Psoas muscle (tissue), 8 donors: ENCODE data around the gene GIPC3. TPM values are rescaled to one million over a fixed set of nuclear protein-coding genes. Genes with fewer than 3 reads are reported as not detected.

ENCODE experiments used
- ATAC-seq, 4 donors: fragments of 200-7000 bp; cut with Tn5 transposase; one replicate each; pipeline ENCODE4 v1.9.1; 2020; ENCODE audit warnings: moderate library complexity in 3 of 4, mild to moderate bottlenecking in 2 of 4
- DNase-seq, 2 donors: peaks; one replicate each; pipeline ENCODE4 v3.0.0-alpha.2; 2020
- H3K27ac ChIP-seq: fragments of 200-600 bp; one replicate; pipeline ENCODE4 v1.8.0; 2022
- H3K27me3 ChIP-seq, 3 donors: fragments of 200-600 bp in 1 of 3; one replicate each; pipeline versions ENCODE4 v1.6.1 to v1.8.0; 2013 to 2022; ENCODE audit warnings: low read length in 2 of 3, mild to moderate bottlenecking in 2 of 3, moderate library complexity in 1 of 3; ENCODE audit not compliant: insufficient read depth in 3 of 3
- H3K36me3 ChIP-seq, 2 donors: fragments of 200-600 bp in 1 of 2; one replicate each; pipeline versions ENCODE4 v1.6.1 to v1.8.0; 2013 to 2022; ENCODE audit warnings: low read depth in 1 of 2, mild to moderate bottlenecking in 1 of 2, moderate library complexity in 1 of 2; ENCODE audit not compliant: insufficient read depth in 1 of 2
- H3K4me1 ChIP-seq: fragments of 200-600 bp; one replicate; pipeline ENCODE4 v1.8.0; 2022
- H3K4me3 ChIP-seq: fragments of 200-600 bp; one replicate; pipeline ENCODE4 v1.8.0; 2022; ENCODE audit warnings: mild to moderate bottlenecking
- H3K9me3 ChIP-seq: fragments of 200-600 bp; one replicate; pipeline ENCODE4 v1.8.0; 2022
- CTCF ChIP-seq: fragments of 200-600 bp; IDR thresholded peaks from one replicate; pipeline ENCODE4 v1.8.0; 2022; ENCODE audit warnings: antibody characterized with exemption
- WGBS, 3 donors: extraction: QIAGEN DNeasy Blood & Tissue Kit; methylation state at CpG; one replicate each; pipeline versions ENCODE4 v1.1.6 to v1.1.7; 2013; 5-methylcytosine and 5-hydroxymethylcytosine counted together
- intact Hi-C, 2 donors: fragments of 100-400 bp; cut with DNase I; formaldehyde crosslinking; loops; one replicate each; pipeline versions ENCODE4 v1.11.0 to v1.14.2; 2022
- polyA plus RNA-seq, 3 donors: library from polyadenylated mRNA; stranded (reverse); fragments of 200-250 nt; gene quantifications; one replicate each; pipeline ENCODE4 v1.2.3, GENCODE V29; 2013
- total RNA-seq, 4 donors: library from RNA; stranded (reverse); fragmentation: NEBNext Ultra II Directional in 2 of 4; extraction: Animal tissue kit (Norgen Biotek cat#: 25700) in 2 of 4; gene quantifications; one replicate each; pipeline versions ENCODE4 v1.2.1 to v1.2.4, GENCODE V29; 2021 to 2023
- donor health status: healthy with polysubstance abuse.
- donor health status: DM: no; HTN: no; CAD: no; lungs with moderate emphysema.
- donor health status: Bipolar disorder and iron deficiency.
- donor health status: healthy.
- donor health status: DM: yes; HTN: yes; CAD: no.
- donor health status: DM: no; HTN: no; CAD: no.
- donor health status: DM: no; HTN: no; CAD: no.
- donor health status: DM: yes; HTN: yes; CAD: no.

GIPC3 gene
- total and polyA plus RNA-seq, 7 donors = 0.30 to 1.1 (median 0.45) TPM

- H3K4me3 ChIP-seq = no peak overlapping the region
- H3K27me3 ChIP-seq = peaks cover 0 to 39% (median 11%) of the 10 kb centered on the region in 3 donors
- peak in 1 of 4 donors; percentile 4 for ATAC-seq
- H3K9me3 ChIP-seq = no peaks in the 10 kb centered on the region
- H3K4me1 ChIP-seq = peaks cover 1% of the 10 kb centered on the region
- intact Hi-C loops = no loop called here
- no peaks in the 10 kb centered on the region for H3K36me3 ChIP-seq
- TF ChIP-seq CTCF = no peak
- WGBS, 3 donors = 25 to 39% (median 37%) methylated on average over 20 to 23 of the region's 23 CpGs
- no peak for DNase-seq
- H3K27ac ChIP-seq = peak overlapping the region; percentile 50
Observed at GRCh38 chr19:3603121-3603811, 18.0 kb downstream of the GIPC3 start.

GRCh38 chr19:3604227-3604986 lies 19.1 kb downstream of the GIPC3 start:
- H3K4me3 ChIP-seq = peak overlapping the region; percentile 62
- DNase-seq (no peak), ATAC-seq (no peak)
- H3K27me3 ChIP-seq = peaks cover 0 to 39% (median 11%) of the 10 kb centered on the region in 3 donors
- intact Hi-C loops = no loop called here
- peaks cover 5% of the 10 kb centered on the region for H3K4me1 ChIP-seq
- TF ChIP-seq CTCF = no peak
- H3K36me3 ChIP-seq = no peaks in the 10 kb centered on the region
- H3K9me3 ChIP-seq = no peaks in the 10 kb centered on the region
- H3K27ac ChIP-seq = peak overlapping the region; percentile 16
- 60 to 74% (median 61%) methylated on average over 24 to 27 of the region's 27 CpGs for WGBS, 3 donors

GRCh38 chr19:3604987-3605343 lies 19.7 kb downstream of the GIPC3 start:
- WGBS, 3 donors = 41 to 53% (median 52%) methylated on average over 11 of the region's 11 CpGs

GRCh38 chr19:3605361-3605760 lies 20.1 kb downstream of the GIPC3 start:
- H3K4me3 ChIP-seq = peak overlapping the region; percentile 62
- peaks cover 0 to 39% (median 11%) of the 10 kb centered on the region in 3 donors for H3K27me3 ChIP-seq
- intact Hi-C loops = no loop called here
- H3K9me3 ChIP-seq = no peaks in the 10 kb centered on the region
- DNase-seq = no peak
- WGBS, 3 donors = 63 to 69% (median 67%) methylated on average over 3 of the region's 3 CpGs
- peaks cover 5% of the 10 kb centered on the region for H3K4me1 ChIP-seq
- ATAC-seq = no peak
- H3K36me3 ChIP-seq = no peaks in the 10 kb centered on the region
- no peak for TF ChIP-seq CTCF
- no peak overlapping the region for H3K27ac ChIP-seq

More at GRCh38 chr19:3604987-3605343, 19.7 kb downstream of the GIPC3 start:
- H3K27ac ChIP-seq = no peak overlapping the region
- intact Hi-C loops = no loop called here
- peak overlapping the region; percentile 62 for H3K4me3 ChIP-seq
- ATAC-seq = no peak
- peaks cover 5% of the 10 kb centered on the region for H3K4me1 ChIP-seq
- no peaks in the 10 kb centered on the region for H3K9me3 ChIP-seq
- DNase-seq = no peak
- H3K27me3 ChIP-seq = peaks cover 0 to 39% (median 11%) of the 10 kb centered on the region in 3 donors
- no peak for TF ChIP-seq CTCF
- no peaks in the 10 kb centered on the region for H3K36me3 ChIP-seq
